ENCODE results near the gene EDN1. TPM values are rescaled to one million over a fixed set of nuclear protein-coding genes. Genes with fewer than 3 reads are reported as not detected.

EDN1 gene
- total RNA-seq, 1 experiment from 2014 or later: 15.1 TPM

DNA sequence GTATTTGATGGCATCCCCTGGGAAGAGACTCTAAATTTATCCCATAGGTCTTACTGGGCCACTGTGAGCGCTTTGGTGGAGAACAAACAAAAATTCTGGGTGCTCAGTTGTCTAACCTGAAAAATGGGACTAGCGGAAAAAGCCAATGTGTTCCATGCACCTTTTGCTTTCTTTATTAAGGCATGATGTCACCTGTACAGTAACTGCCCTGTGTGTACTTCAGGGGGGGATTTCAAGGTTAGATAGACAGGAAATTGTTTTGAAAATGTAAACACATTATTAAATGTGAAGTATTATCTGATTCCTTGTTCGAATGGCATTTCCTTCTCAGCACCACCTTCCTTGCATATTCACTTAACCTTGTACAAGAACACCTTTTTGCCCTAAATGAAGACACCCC lies 1.2 kb upstream of the EDN1 start:
- H3K4me1 ChIP-seq (ENCODE audit: control insufficient read depth, insufficient read depth, low read length): peaks cover 48% of the 10 kb centered on the region
- no peak for DNase-seq (ENCODE audit: low read depth, low spot score)
- BruUV-seq (replicated peaks): no TSS peak

DNA sequence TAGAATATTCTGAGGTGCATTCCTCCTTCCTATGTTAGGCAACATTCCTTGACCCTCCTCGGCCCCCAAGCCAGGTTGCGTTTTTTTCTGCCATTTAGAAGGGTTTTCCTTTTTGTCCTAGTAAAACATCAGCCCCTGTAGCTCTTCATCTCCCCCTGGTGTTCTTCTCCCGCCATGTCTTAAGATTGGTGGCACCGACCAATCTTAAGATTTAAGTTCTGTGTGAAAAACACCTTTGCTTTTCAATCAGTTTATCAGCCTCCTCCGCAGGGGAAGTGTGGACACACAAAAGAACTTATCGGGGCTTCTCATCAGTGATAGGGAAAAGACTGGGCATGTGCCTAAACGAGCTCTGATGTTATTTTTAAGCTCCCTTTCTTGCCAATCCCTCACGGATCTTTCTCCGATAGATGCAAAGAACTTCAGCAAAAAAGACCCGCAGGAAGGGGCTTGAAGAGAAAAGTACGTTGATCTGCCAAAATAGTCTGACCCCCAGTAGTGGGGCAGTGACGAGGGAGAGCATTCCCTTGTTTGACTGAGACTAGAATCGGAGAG lies 719 bp upstream of the EDN1 start:
- CTCF ChIA-PET: interaction anchor here (0.5 to 2.7 kb wide), 12 partner anchors 9 to 633 kb away, joined by 3 to 13 read pairs (median 4); no protein-coding TSS in a partner anchor
- no peaks in the 10 kb centered on the region for H3K27me3 ChIP-seq (ENCODE audit: control insufficient read depth, insufficient read depth, low read length)
- peak overlapping the region; percentile 93 for H3K27ac ChIP-seq (ENCODE audit: low read length)
- H3K36me3 ChIP-seq (ENCODE audit: control insufficient read depth, insufficient read depth, low read length): no peaks in the 10 kb centered on the region
- ATAC-seq: peak; percentile 17; the same call in 1 of the 2 replicates
- TSS peak; percentile 40 for BruUV-seq (replicated peaks)
- POLR2A ChIA-PET: no interaction called here
- DNase-seq (ENCODE audit: low read depth, low spot score): peak; percentile 73
- H3K9me3 ChIP-seq (ENCODE audit: control insufficient read depth, insufficient read depth, low read depth, low read length): no peaks in the 10 kb centered on the region
- intact Hi-C loops (cut with micrococcal nuclease; ENCODE audit: unreplicated experiment) (loop anchor here (1.0 to 5.0 kb wide), 3 partner anchors 277 to 705 kb away; partner anchors contain the start of gene HIVEP1), in situ Hi-C loops (cut with HindIII; ENCODE audit: low pct_unique_long_range_greater_than_20kb, low sequenced_read_pairs) (no loop called here)
- TF ChIP-seq POLR2AphosphoS5 (IDR thresholded peaks at IDR 0.05; ENCODE audit: low read depth, low read length): no peak
- TF ChIP-seq SIN3A (IDR thresholded peaks at IDR 0.05; ENCODE audit: borderline replicate concordance, insufficient read depth, low read depth, low read length): no peak
- TF ChIP-seq TCF7L2 (IDR thresholded peaks at IDR 0.05; ENCODE audit: low read depth, low read length): no peak
- TF ChIP-seq REST (IDR thresholded peaks at IDR 0.05; ENCODE audit: insufficient read depth in 1 of 2, low read depth in 2 of 2, low read length in 1 of 2): no peak
- TF ChIP-seq CTCF (IDR thresholded peaks at IDR 0.05): peak; percentile 93
- peak overlapping the region; percentile 60 to 67 for H3K4me3 ChIP-seq (ENCODE audit: low read depth in 2 of 2, low read length in 2 of 2)
- H3K4me1 ChIP-seq (ENCODE audit: control insufficient read depth, insufficient read depth, low read length): peaks cover 54% of the 10 kb centered on the region

More for the DNA sequence above, 1.2 kb upstream of the EDN1 start:
- CTCF ChIA-PET: interaction anchor here (0.6 to 2.7 kb wide), 8 partner anchors 9 to 633 kb away, joined by 3 to 13 read pairs (median 6); no protein-coding TSS in a partner anchor
- peak overlapping the region; percentile 60 to 67 for H3K4me3 ChIP-seq (ENCODE audit: low read depth in 2 of 2, low read length in 2 of 2)
- intact Hi-C loops (cut with micrococcal nuclease; ENCODE audit: unreplicated experiment) (loop anchor here (1.0 to 5.0 kb wide), 3 partner anchors 277 to 704 kb away; partner anchors contain the start of gene HIVEP1), in situ Hi-C loops (cut with HindIII; ENCODE audit: low pct_unique_long_range_greater_than_20kb, low sequenced_read_pairs) (no loop called here)
- TF ChIP-seq REST (IDR thresholded peaks at IDR 0.05; ENCODE audit: insufficient read depth in 1 of 2, low read depth in 2 of 2, low read length in 1 of 2) (no peak), TCF7L2 (IDR thresholded peaks at IDR 0.05; ENCODE audit: low read depth, low read length) (no peak), SIN3A (IDR thresholded peaks at IDR 0.05; ENCODE audit: borderline replicate concordance, insufficient read depth, low read depth, low read length) (no peak), CTCF (IDR thresholded peaks at IDR 0.05) (no peak), POLR2AphosphoS5 (IDR thresholded peaks at IDR 0.05; ENCODE audit: low read depth, low read length) (no peak)
- POLR2A ChIA-PET: no interaction called here
- H3K27ac ChIP-seq (ENCODE audit: low read length): peak overlapping the region; percentile 83
- no peaks in the 10 kb centered on the region for H3K36me3 ChIP-seq (ENCODE audit: control insufficient read depth, insufficient read depth, low read length)
- no peaks in the 10 kb centered on the region for H3K27me3 ChIP-seq (ENCODE audit: control insufficient read depth, insufficient read depth, low read length)
- ATAC-seq: no peak
- no peaks in the 10 kb centered on the region for H3K9me3 ChIP-seq (ENCODE audit: control insufficient read depth, insufficient read depth, low read depth, low read length)

All from Panc1 (cell line).